Large intestine (tissue), 3 donors: ENCODE results near the gene PRDM1. TPM values are rescaled to one million over a fixed set of nuclear protein-coding genes. Genes with fewer than 3 reads are reported as not detected.

Source experiments
- DNase-seq, 2 donors: peaks; one replicate each; pipeline versions ENCODE4 v3.0.0 to v3.0.0-alpha.2; 2013
- H3K27ac ChIP-seq: one replicate; pipeline ENCODE4 v1.5.1; 2013; ENCODE audit warnings: low read length
- H3K27me3 ChIP-seq: 2 replicates; pipeline ENCODE4 v1.6.1; 2013; ENCODE audit warnings: low read length; ENCODE audit not compliant: control insufficient read depth, insufficient read depth
- H3K36me3 ChIP-seq: 2 replicates; pipeline ENCODE4 v1.6.1; 2013; ENCODE audit warnings: low read length; ENCODE audit not compliant: control insufficient read depth, insufficient read depth
- H3K4me1 ChIP-seq: one replicate; pipeline ENCODE4 v1.6.1; 2013; ENCODE audit warnings: low read length; ENCODE audit not compliant: control insufficient read depth, insufficient read depth
- H3K4me3 ChIP-seq: one replicate; pipeline ENCODE4 v1.5.1; 2013; ENCODE audit warnings: low read length
- H3K9me3 ChIP-seq: one replicate; pipeline ENCODE4 v1.6.1; 2013; ENCODE audit warnings: mild to moderate bottlenecking, low read depth, low read length, moderate library complexity; ENCODE audit not compliant: control insufficient read depth
- WGBS: methylation state at CpG from one replicate; pipeline ENCODE4 v1.1.5; 2013; ENCODE audit warnings: low lambda C conversion rate; ENCODE audit not compliant: insufficient coverage; 5-methylcytosine and 5-hydroxymethylcytosine counted together
- polyA plus RNA-seq: library from polyadenylated mRNA; unstranded; fragments of 120-200 nt; gene quantifications from one replicate; pipeline ENCODE4 v1.2.1, GENCODE V29; 2013

The PRDM1 gene
- polyA plus RNA-seq, 1 donor: 48.7 TPM

DNA sequence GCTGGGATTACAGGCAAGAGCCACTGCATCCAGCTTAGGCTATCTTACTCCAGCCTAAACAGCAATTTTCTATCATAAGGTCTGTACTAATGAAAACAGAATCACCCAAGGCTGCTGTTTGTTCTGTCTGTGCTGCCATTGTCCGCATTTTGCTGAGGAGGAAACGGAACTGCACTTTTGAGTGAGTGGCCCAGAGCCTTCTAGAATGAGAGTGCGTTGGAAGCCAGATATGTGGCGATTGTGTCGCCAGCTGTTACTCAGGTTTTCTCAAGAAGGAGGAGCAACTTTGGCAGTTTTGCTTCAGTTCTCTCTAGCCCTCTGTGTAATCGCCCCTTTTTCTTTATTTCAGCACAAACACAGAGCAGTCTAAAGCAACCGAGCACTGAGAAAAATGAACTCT is 18.3 kb downstream of the PRDM1 start:
- no peaks in the 10 kb centered on the region for H3K4me1 ChIP-seq
- H3K9me3 ChIP-seq: no peaks in the 10 kb centered on the region
- H3K27me3 ChIP-seq: no peaks in the 10 kb centered on the region
- no peak overlapping the region for H3K4me3 ChIP-seq
- no CpG with 5 or more reads among the region's 7 CpGs for WGBS
- H3K27ac ChIP-seq: no peak overlapping the region
- DNase-seq: no peak
- peaks cover 71% of the 10 kb centered on the region for H3K36me3 ChIP-seq

DNA sequence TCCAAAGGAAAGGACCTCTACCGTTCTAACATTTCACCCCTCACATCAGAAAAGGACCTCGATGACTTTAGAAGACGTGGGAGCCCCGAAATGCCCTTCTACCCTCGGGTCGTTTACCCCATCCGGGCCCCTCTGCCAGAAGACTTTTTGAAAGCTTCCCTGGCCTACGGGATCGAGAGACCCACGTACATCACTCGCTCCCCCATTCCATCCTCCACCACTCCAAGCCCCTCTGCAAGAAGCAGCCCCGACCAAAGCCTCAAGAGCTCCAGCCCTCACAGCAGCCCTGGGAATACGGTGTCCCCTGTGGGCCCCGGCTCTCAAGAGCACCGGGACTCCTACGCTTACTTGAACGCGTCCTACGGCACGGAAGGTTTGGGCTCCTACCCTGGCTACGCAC is 18.8 kb downstream of the PRDM1 start:
- Histone ChIP-seq H3K9me3 (no peaks in the 10 kb centered on the region), H3K27me3 (no peaks in the 10 kb centered on the region), H3K36me3 (peaks cover 68% of the 10 kb centered on the region), H3K4me3 (no peak overlapping the region), H3K4me1 (no peaks in the 10 kb centered on the region), H3K27ac (no peak overlapping the region)
- no peak for DNase-seq
- WGBS: no CpG with 5 or more reads among the region's 21 CpGs

DNA sequence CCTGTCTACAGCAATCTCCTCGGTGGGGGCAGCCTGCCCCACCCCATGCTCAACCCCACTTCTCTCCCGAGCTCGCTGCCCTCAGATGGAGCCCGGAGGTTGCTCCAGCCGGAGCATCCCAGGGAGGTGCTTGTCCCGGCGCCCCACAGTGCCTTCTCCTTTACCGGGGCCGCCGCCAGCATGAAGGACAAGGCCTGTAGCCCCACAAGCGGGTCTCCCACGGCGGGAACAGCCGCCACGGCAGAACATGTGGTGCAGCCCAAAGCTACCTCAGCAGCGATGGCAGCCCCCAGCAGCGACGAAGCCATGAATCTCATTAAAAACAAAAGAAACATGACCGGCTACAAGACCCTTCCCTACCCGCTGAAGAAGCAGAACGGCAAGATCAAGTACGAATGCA is 19.4 kb downstream of the PRDM1 start:
- WGBS: no CpG with 5 or more reads among the region's 22 CpGs
- peaks cover 68% of the 10 kb centered on the region for H3K36me3 ChIP-seq
- no peak overlapping the region for H3K4me3 ChIP-seq
- no peak overlapping the region for H3K27ac ChIP-seq
- H3K9me3 ChIP-seq: no peaks in the 10 kb centered on the region
- no peaks in the 10 kb centered on the region for H3K4me1 ChIP-seq
- no peak for DNase-seq
- H3K27me3 ChIP-seq: no peaks in the 10 kb centered on the region

DNA sequence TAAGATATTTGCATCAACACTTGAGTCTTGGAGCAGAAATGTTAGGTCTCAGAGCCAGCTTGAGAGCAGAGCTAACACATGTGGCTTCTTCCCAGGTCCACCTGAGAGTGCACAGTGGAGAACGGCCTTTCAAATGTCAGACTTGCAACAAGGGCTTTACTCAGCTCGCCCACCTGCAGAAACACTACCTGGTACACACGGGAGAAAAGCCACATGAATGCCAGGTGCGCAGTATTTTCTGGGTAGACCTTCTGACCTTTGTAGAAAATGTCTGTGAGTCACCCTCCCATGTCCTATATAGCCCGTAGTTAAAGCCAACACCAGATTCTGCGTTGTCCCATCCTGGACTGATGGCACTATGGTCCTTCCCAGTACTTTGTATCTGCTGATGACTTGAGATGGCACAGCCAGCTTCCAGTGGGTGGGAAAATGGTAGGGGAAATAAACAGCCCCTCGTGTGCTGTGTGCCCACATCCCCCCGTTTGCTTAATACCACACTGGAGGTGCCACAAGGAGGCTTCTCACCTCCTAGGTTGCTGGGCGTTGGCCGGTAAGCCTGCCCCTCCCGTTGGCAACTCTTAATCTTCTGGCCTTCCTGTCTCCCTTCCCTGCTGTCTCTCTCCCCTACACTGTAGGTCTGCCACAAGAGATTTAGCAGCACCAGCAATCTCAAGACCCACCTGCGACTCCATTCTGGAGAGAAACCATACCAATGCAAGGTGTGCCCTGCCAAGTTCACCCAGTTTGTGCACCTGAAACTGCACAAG is 20.3 kb downstream of the PRDM1 start:
- Histone ChIP-seq H3K27ac (no peak overlapping the region), H3K4me3 (no peak overlapping the region), H3K9me3 (no peaks in the 10 kb centered on the region), H3K36me3 (peaks cover 59% of the 10 kb centered on the region), H3K27me3 (no peaks in the 10 kb centered on the region), H3K4me1 (no peaks in the 10 kb centered on the region)
- no peak for DNase-seq
- WGBS: no CpG with 5 or more reads among the region's 12 CpGs

DNA sequence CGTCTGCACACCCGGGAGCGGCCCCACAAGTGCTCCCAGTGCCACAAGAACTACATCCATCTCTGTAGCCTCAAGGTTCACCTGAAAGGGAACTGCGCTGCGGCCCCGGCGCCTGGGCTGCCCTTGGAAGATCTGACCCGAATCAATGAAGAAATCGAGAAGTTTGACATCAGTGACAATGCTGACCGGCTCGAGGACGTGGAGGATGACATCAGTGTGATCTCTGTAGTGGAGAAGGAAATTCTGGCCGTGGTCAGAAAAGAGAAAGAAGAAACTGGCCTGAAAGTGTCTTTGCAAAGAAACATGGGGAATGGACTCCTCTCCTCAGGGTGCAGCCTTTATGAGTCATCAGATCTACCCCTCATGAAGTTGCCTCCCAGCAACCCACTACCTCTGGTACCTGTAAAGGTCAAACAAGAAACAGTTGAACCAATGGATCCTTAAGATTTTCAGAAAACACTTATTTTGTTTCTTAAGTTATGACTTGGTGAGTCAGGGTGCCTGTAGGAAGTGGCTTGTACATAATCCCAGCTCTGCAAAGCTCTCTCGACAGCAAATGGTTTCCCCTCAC is 21.0 kb downstream of the PRDM1 start:
- Histone ChIP-seq H3K27ac (no peak overlapping the region), H3K36me3 (peaks cover 53% of the 10 kb centered on the region), H3K27me3 (no peaks in the 10 kb centered on the region), H3K4me1 (no peaks in the 10 kb centered on the region), H3K9me3 (no peaks in the 10 kb centered on the region), H3K4me3 (no peak overlapping the region)
- no CpG with 5 or more reads among the region's 14 CpGs for WGBS
- DNase-seq: no peak

DNA sequence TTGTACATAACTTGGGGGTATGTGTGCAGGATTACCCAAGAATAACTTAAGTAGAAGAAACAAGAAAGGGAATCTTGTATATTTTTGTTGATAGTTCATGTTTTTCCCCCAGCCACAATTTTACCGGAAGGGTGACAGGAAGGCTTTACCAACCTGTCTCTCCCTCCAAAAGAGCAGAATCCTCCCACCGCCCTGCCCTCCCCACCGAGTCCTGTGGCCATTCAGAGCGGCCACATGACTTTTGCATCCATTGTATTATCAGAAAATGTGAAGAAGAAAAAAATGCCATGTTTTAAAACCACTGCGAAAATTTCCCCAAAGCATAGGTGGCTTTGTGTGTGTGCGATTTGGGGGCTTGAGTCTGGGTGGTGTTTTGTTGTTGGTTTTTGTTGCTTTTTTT is 22.0 kb downstream of the PRDM1 start:
- Histone ChIP-seq H3K9me3 (no peaks in the 10 kb centered on the region), H3K36me3 (peaks cover 48% of the 10 kb centered on the region), H3K27me3 (no peaks in the 10 kb centered on the region), H3K27ac (no peak overlapping the region), H3K4me1 (no peaks in the 10 kb centered on the region), H3K4me3 (no peak overlapping the region)
- no peak for DNase-seq
- 80% methylated on average over 1 of the region's 6 CpGs for WGBS

DNA sequence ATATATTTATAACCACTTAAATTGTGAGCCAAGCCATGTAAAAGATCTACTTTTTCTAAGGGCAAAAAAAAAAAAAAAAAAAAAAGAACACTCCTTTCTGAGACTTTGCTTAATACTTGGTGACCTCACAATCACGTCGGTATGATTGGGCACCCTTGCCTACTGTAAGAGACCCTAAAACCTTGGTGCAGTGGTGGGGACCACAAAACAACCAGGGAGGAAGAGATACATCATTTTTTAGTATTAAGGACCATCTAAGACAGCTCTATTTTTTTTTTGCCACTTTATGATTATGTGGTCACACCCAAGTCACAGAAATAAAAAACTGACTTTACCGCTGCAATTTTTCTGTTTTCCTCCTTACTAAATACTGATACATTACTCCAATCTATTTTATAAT is 22.9 kb downstream of the PRDM1 start:
- 80% methylated on average over 1 of the region's 3 CpGs for WGBS
- Histone ChIP-seq H3K27ac (no peak overlapping the region), H3K36me3 (peaks cover 41% of the 10 kb centered on the region), H3K9me3 (no peaks in the 10 kb centered on the region), H3K4me3 (no peak overlapping the region), H3K27me3 (no peaks in the 10 kb centered on the region), H3K4me1 (no peaks in the 10 kb centered on the region)
- no peak for DNase-seq

DNA sequence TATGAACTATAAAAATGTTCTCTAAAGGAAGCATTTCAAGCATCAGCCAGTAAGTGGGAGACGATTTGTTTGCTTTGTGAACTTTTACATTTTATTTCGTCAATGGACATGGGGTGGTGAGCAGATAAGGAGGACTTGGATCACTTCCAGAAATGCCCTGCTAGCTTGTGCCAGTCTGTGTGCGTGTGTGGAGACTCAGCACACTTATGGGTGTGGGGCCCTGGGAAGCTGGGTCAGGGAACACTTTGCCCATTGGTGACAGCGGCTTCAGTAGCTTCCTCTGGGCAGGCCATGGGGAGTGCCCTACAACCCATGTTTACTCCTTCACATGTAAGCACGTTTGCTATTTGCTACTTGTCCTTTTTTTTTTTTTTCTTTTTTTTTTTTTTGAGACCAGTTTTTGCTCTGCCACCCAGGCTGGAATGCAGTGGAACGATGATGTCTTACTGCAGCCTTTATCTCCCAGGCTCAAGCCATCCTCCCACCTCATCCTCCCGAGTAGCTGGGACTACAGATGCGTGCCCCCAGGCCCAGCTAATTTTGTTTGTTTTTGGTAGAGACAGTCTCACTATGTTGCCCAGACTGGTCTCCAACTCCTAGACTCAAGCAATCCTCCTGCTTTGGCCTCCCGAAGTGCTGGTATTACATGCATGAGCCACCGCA is 24.2 kb downstream of the PRDM1 start:
- Histone ChIP-seq H3K27ac (no peak overlapping the region), H3K9me3 (no peaks in the 10 kb centered on the region), H3K4me3 (no peak overlapping the region), H3K36me3 (peaks cover 30% of the 10 kb centered on the region), H3K27me3 (no peaks in the 10 kb centered on the region), H3K4me1 (no peaks in the 10 kb centered on the region)
- WGBS: 10% methylated on average over 2 of the region's 10 CpGs
- DNase-seq: no peak

DNA sequence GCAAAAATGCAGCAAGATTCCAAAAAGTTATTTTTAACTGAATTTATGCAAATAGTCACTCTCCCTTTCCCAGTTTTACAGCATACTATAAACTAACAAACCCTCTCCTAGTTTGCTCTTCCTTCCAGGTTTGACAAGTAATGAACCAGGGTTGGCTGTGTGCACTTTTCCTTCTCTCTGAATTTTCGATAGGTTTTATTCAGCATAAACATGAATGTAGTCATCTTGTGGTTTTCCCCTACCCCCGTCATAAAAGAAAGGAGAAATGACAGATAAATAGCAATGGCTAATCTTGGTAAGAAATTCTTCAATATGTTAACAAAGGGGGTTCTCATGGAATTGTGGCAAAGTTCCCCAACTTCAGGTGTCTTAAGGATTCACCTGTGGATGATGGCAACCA is 26.3 kb downstream of the PRDM1 start:
- no peak overlapping the region for H3K4me3 ChIP-seq
- 31% methylated on average over 2 of the region's 2 CpGs for whole genome bisulfite sequencing
- H3K27me3 ChIP-seq: no peaks in the 10 kb centered on the region
- H3K27ac ChIP-seq: no peak overlapping the region
- peaks cover 9% of the 10 kb centered on the region for H3K36me3 ChIP-seq
- no peaks in the 10 kb centered on the region for H3K9me3 ChIP-seq
- no peak for DNase-seq
- H3K4me1 ChIP-seq: no peaks in the 10 kb centered on the region

DNA sequence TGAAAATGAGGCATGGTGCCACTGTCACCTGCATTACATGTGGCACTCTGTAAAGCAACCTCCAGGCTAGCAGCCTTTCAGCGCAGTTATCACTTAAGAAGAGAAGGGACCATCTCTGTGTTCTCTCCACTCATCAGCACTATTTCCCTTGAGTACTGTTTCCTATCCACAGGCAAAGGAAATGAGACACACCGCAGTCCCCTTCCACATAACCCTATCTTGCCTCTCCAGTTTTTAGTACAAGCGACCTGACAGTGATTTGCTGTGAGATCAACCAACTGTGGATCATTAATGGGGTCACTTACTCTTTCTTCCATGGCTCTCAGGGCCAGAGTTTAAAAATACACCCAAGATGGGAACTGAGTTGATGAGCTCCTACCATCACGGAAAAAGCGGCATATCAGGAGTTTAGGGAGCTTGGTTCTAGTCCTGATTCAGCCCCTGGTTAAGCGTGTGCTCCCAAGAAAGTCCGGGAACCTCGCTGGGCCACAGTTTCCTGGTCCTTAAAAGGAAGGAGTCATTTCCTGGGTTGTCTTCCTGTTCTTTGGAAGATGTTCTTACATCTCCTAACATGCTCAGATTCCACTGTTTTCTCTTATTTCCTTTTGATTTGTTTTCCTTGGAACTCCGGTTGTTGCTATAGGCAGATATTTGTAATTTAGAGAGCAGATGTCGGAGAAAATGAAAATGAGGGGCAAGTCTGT is 27.3 kb downstream of the PRDM1 start:
- Histone ChIP-seq H3K27me3 (no peaks in the 10 kb centered on the region), H3K9me3 (no peaks in the 10 kb centered on the region), H3K4me3 (no peak overlapping the region), H3K4me1 (no peaks in the 10 kb centered on the region), H3K36me3 (peaks cover 3% of the 10 kb centered on the region), H3K27ac (no peak overlapping the region)
- DNase-seq: no peak
- WGBS: no CpG with 5 or more reads among the region's 10 CpGs
